Activated CD4-positive, alpha-beta T cell treated with anti-CD3 and anti-CD28 coated beads for 48 hours (primary cell): ENCODE measurements around the gene HBA1.
"Not testable (repeated sequence)": the region's sequence is repeated elsewhere in the genome, so short reads cannot be mapped to it uniquely, and the experiment has no call there.

Source experiments
- DNase-seq: peaks from one replicate; pipeline ENCODE4 v3.0.0-alpha.2; 2020

Gene HBA1

GRCh38 chr16:211631-212180 is 35.2 kb downstream of the HBA1 start:
- not testable (repeated sequence) for DNase-seq

- no peak for DNase-seq
These were observed 36.5 kb downstream of the HBA1 start for GRCh38 chr16:212999-213398.

GRCh38 chr16:220021-220420 is 43.5 kb downstream of the HBA1 start:
- no peak for DNase-seq
